ENCODE measurements around the gene ETFA. TPM values are rescaled to one million over a fixed set of nuclear protein-coding genes. Genes with fewer than 3 reads are reported as not detected.

Gene ETFA
- total RNA-seq, 4 donors from 2014 or later, result 179 to 261 (median 227) TPM

DNA sequence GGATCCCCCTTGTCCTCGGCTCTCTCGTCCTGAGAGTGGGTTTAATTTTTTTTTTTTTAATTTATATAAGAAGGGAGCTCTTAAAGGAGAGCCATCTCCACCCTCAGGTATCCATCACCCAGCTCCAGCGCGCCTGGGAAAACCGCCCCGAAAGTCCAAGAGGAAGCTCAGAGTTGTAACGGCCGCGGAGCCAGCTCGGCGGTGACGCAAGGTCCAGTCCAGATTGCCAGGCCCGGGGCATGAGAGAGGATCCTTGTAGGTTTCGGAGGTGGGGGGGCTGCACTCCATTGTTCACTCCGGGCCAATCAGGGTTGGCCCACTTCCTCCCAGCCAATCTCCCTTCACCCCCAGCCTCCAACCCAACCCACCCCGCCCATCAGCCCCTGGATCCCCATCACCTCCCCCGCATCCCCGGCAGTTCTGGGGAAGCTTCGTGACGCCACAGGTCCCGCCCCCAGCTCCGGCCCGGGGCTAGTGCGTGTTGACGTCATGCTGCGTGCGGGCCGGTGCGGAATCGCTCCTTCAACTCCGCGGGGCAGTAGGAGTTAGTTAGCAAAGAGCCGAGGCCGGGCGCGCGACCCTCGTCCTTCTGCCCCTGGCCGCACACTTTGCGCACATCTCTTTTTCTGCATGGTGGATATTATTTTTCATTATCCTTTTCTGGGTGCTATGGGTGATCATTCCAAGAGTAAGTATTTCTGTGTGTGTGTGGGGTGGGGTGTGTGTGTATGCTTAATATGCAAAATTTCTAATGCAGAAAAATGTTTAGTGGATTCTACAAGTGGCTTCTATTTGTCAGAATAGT, 25.2 kb upstream of the ETFA start, which contains the start of gene ISL2:
Gene ISL2, plus strand, starts transcription at position 520 of the 805 bp plus-strand sequence. Its CDS starts 111 bp downstream, at position 631.
- peaks cover 31 to 35% of the 10 kb centered on the region in 2 donors for H3K4me1 ChIP-seq
- H3K27ac ChIP-seq, result no peak within 1 kb of the TSS
- TF ChIP-seq, protein P1, sequence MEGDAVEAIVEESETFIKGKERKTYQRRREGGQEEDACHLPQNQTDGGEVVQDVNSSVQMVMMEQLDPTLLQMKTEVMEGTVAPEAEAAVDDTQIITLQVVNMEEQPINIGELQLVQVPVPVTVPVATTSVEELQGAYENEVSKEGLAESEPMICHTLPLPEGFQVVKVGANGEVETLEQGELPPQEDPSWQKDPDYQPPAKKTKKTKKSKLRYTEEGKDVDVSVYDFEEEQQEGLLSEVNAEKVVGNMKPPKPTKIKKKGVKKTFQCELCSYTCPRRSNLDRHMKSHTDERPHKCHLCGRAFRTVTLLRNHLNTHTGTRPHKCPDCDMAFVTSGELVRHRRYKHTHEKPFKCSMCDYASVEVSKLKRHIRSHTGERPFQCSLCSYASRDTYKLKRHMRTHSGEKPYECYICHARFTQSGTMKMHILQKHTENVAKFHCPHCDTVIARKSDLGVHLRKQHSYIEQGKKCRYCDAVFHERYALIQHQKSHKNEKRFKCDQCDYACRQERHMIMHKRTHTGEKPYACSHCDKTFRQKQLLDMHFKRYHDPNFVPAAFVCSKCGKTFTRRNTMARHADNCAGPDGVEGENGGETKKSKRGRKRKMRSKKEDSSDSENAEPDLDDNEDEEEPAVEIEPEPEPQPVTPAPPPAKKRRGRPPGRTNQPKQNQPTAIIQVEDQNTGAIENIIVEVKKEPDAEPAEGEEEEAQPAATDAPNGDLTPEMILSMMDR (IDR thresholded peaks at IDR 0.05 in 4 of 5, conservative IDR thresholded peaks at IDR 0.05 in 1 of 5), result no peak
- TF ChIP-seq POLR2A (IDR thresholded peaks at IDR 0.05), result no peak
- DNase-seq, result no peak
- H3K36me3 ChIP-seq, result no peaks in the 10 kb centered on the region
- H3K9me3 ChIP-seq, result no peaks in the 10 kb centered on the region
- H3K27me3 ChIP-seq, result peaks cover 80 to 87% (median 81%) of the 10 kb centered on the region in 3 donors
- in situ Hi-C loops (cut with MboI; ENCODE audit: low sequenced_read_pairs in 4 of 4) (loop anchor here in 3 of 4 donors (10.0 to 25.0 kb wide), 2 partner anchors 142 to 149 kb away; no protein-coding TSS in a partner anchor), intact Hi-C loops (cut with DNase I; ENCODE audit: low total_unique reads) (loop anchor here (10.0 kb wide), 1 partner anchor 528 kb away; no protein-coding TSS in a partner anchor)
- peak within 1 kb of the TSS in 3 of 4 donors; percentile 22 to 45 (median 23) for H3K4me3 ChIP-seq
- no peak for ATAC-seq

DNA sequence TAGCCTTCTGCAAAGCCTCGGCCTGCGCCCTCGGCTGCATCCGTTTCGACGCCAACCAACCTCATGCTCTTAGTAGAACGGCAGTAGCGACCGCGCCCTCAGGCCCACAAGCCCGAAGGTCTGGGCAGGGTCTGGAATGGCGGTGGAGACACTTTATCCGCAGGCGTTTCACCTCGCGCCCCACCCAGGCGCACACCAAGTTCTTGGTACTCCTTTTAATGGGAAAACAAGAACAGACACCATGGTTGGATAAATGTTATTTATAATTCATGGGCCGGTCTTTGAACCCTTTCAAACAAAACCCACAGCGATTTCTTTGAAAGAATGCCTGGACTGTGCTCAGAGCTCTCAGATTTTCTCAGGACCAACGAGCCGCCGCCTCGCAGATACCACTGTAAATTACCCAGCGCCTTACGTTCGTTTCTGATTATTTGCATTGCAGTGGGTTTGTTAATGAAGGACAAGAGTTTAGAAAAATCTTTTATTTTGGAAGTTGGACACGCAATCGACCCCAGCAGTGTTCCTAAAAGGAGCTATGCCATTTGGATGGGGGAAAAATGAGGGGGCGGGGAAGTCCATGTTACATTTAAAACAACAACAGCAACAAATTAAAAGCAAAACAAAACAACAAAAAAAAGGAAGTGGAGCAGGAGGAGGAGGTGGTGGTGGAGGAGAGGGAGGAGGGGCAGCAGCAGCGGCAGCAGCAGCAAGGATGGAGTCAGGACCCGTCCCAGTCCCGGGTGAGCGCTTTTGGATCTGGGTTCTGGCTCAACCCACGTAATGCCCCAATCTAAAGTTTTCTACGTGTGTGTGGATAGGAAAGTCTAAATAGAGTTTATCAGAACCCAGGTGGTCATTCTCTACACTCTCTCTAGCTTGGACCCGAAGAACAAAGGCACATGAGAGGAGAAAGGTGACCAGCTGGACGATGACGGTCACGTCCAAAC, 24.3 kb upstream of the ETFA start:
- intact Hi-C loops (cut with DNase I; ENCODE audit: low total_unique reads) (loop anchor here (10.0 kb wide), 1 partner anchor 529 kb away; no protein-coding TSS in a partner anchor), in situ Hi-C loops (cut with MboI; ENCODE audit: low sequenced_read_pairs in 4 of 4) (loop anchor here in 3 of 4 donors (10.0 to 25.0 kb wide), 2 partner anchors 141 to 148 kb away; no protein-coding TSS in a partner anchor)
- Histone ChIP-seq H3K27me3 (peaks cover 71 to 78% (median 75%) of the 10 kb centered on the region in 3 donors), H3K9me3 (no peaks in the 10 kb centered on the region), H3K27ac (no peak overlapping the region), H3K4me3 (peak overlapping the region in 1 of 4 donors; percentile 45), H3K4me1 (peaks cover 24 to 26% of the 10 kb centered on the region in 2 donors), H3K36me3 (no peaks in the 10 kb centered on the region)
- DNase-seq (no peak), ATAC-seq (no peak)
- TF ChIP-seq, protein P1 (IDR thresholded peaks at IDR 0.05 in 4 of 5, conservative IDR thresholded peaks at IDR 0.05 in 1 of 5), result no peak
- no peak for TF ChIP-seq POLR2A (IDR thresholded peaks at IDR 0.05)

GRCh38 chr15:76334438-76335306, 23.4 kb upstream of the ETFA start:
- peaks cover 17 to 18% of the 10 kb centered on the region in 2 donors for H3K4me1 ChIP-seq

More at GRCh38 chr15:76334438-76335306, 23.4 kb upstream of the ETFA start:
- intact Hi-C loops (cut with DNase I; ENCODE audit: low total_unique reads) (loop anchor here (10.0 kb wide), 1 partner anchor 530 kb away; no protein-coding TSS in a partner anchor), in situ Hi-C loops (cut with MboI; ENCODE audit: low sequenced_read_pairs in 4 of 4) (loop anchor here in 3 of 4 donors (10.0 to 25.0 kb wide), 2 partner anchors 140 to 147 kb away; no protein-coding TSS in a partner anchor)
- Histone ChIP-seq H3K4me3 (no peak overlapping the region), H3K27ac (no peak overlapping the region), H3K36me3 (no peaks in the 10 kb centered on the region), H3K27me3 (peaks cover 62 to 70% (median 69%) of the 10 kb centered on the region in 3 donors), H3K9me3 (no peaks in the 10 kb centered on the region)
- ATAC-seq, result no peak
- no peak for DNase-seq
- TF ChIP-seq POLR2A (IDR thresholded peaks at IDR 0.05), result no peak
- TF ChIP-seq, protein P1 (IDR thresholded peaks at IDR 0.05 in 4 of 5, conservative IDR thresholded peaks at IDR 0.05 in 1 of 5), result no peak

Measured in gastrocnemius medialis (tissue), 4 donors.